Lower lobe of right lung (tissue), 2 donors: ENCODE measurements around the gene ACAP1. TPM values are rescaled to one million over a fixed set of nuclear protein-coding genes. Genes with fewer than 3 reads are reported as not detected.
A peak's percentile ranks its signal among the peaks of the same experiment; 100 is the strongest.
"Not testable (repeated sequence)": the region's sequence is repeated elsewhere in the genome, so short reads cannot be mapped to it uniquely, and the experiment has no call there.

ENCODE experiments used
- ATAC-seq, 2 donors: fragments of 200-7000 bp; cut with Tn5 transposase; one replicate each; pipeline ENCODE4 v1.9.1; 2020 to 2022; ENCODE audit warnings: mild to moderate bottlenecking in 2 of 2, moderate library complexity in 2 of 2
- DNase-seq: peaks from one replicate; pipeline ENCODE4 v3.0.0-alpha.2; 2020
- H3K27ac ChIP-seq: fragments of 200-600 bp; one replicate; pipeline ENCODE4 v1.8.0; 2022
- H3K27me3 ChIP-seq: fragments of 200-600 bp; one replicate; pipeline ENCODE4 v1.8.0; 2022; ENCODE audit warnings: low read depth
- H3K36me3 ChIP-seq: fragments of 200-600 bp; one replicate; pipeline ENCODE4 v1.8.0; 2022; ENCODE audit warnings: mild to moderate bottlenecking
- H3K4me1 ChIP-seq: fragments of 200-600 bp; one replicate; pipeline ENCODE4 v1.8.0; 2022
- H3K4me3 ChIP-seq: fragments of 200-600 bp; one replicate; pipeline ENCODE4 v1.8.0; 2022; ENCODE audit warnings: mild to moderate bottlenecking
- H3K9me3 ChIP-seq: fragments of 200-600 bp; one replicate; pipeline ENCODE4 v1.8.0; 2022
- intact Hi-C: fragments of 100-400 bp; cut with DNase I; formaldehyde crosslinking; loops from one replicate; pipeline ENCODE4 v1.11.0; 2022
- total RNA-seq: library from RNA; stranded (reverse); fragmentation: NEBNext Ultra II Directional; extraction: Animal tissue kit (Norgen Biotek cat#: 25700); gene quantifications from one replicate; pipeline ENCODE4 v1.2.1, GENCODE V29; 2021
- TF ChIP-seq, protein P1 (sequence below): fragments of 200-600 bp; IDR thresholded peaks from one replicate; pipeline ENCODE4 v1.8.0; 2022; ENCODE audit warnings: antibody characterized with exemption, mild to moderate bottlenecking
- donor health status: DM: no; HTN: yes; CAD: no; lungs with severe emphysema.

Gene ACAP1
- total RNA-seq, 1 donor from 2014 or later, result 26.5 TPM

DNA sequence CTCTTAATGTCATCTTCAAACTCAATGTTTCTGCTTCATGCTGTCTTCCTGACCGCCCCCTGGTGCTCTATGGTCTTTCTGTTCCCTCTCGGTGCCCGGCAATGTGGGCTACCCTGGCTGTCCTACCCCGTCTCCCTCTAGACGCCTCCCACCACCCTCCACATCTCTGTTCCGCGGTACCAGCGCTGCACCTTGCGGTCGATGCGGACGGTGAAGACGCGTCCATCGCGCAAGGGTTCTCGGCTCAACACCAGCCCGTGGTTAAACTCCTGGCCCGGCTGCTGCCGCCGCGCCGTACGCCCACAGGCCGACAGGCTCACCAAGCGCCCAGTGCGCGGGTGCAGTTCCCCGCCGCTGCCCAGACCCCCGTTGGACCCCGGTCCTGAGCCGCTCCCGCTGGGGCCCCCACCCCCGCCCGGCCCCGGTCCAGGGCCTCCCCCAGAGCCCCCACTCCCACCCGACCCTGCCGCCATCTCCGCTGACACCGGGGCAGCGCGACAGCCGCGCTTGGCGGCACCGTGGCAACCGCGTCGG is 7.4 kb upstream of the ACAP1 start, which contains the start of gene NEURL4:
Gene NEURL4, minus strand, starts transcription at position 496 of the 534 bp plus-strand sequence. Its CDS starts 23 bp downstream, at position 473.
- H3K4me1 ChIP-seq, result peaks cover 22% of the 10 kb centered on the region
- peaks cover 29% of the 10 kb centered on the region for H3K36me3 ChIP-seq
- ATAC-seq (peak; percentile 6 to 38), DNase-seq (peak; percentile 64)
- intact Hi-C loops, result no loop called here
- H3K27me3 ChIP-seq, result no peaks in the 10 kb centered on the region
- peak within 1 kb of the TSS; percentile 90 for H3K4me3 ChIP-seq
- peak within 1 kb of the TSS; percentile 89 for H3K27ac ChIP-seq
- no peaks in the 10 kb centered on the region for H3K9me3 ChIP-seq
- TF ChIP-seq, protein P1, sequence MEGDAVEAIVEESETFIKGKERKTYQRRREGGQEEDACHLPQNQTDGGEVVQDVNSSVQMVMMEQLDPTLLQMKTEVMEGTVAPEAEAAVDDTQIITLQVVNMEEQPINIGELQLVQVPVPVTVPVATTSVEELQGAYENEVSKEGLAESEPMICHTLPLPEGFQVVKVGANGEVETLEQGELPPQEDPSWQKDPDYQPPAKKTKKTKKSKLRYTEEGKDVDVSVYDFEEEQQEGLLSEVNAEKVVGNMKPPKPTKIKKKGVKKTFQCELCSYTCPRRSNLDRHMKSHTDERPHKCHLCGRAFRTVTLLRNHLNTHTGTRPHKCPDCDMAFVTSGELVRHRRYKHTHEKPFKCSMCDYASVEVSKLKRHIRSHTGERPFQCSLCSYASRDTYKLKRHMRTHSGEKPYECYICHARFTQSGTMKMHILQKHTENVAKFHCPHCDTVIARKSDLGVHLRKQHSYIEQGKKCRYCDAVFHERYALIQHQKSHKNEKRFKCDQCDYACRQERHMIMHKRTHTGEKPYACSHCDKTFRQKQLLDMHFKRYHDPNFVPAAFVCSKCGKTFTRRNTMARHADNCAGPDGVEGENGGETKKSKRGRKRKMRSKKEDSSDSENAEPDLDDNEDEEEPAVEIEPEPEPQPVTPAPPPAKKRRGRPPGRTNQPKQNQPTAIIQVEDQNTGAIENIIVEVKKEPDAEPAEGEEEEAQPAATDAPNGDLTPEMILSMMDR, result no peak

DNA sequence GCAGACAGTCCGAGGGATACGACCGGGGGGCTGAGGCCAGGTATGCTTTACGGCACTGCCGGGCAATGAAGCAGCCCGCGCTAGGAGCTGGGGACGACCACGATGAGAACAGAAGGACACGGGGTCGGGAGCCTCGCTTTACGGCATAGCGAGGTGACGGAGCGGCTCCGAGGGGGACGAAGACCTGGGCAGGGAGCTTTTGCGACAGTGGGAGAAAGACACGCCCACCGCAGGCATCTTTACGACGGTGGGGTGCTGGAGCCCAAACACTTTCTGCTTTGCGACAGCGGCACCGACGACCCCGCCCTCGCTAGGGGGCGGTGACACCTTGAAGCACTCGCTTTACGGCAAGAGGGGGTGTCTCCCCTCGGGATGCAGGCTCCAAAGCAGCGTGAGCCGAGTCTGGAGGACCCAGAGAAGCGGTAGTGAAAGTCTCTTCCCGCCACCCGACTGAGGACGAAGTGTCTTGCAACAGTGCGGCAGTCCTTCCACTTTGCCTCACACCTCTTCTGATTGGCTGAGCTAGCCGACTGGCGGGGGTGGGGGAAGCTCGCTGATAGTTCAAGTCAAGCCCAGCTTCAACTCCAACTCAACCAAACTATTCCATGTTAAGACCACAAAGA is 6.8 kb upstream of the ACAP1 start:
- intact Hi-C loops, result no loop called here
- TF ChIP-seq, protein P1, result no peak
- ATAC-seq (peak; percentile 92 to 96), DNase-seq (peak; percentile 99)
- H3K9me3 ChIP-seq, result no peaks in the 10 kb centered on the region
- peak overlapping the region; percentile 90 for H3K4me3 ChIP-seq
- H3K27ac ChIP-seq, result peak overlapping the region; percentile 89
- H3K4me1 ChIP-seq, result peaks cover 22% of the 10 kb centered on the region
- H3K36me3 ChIP-seq, result peaks cover 23% of the 10 kb centered on the region
- H3K27me3 ChIP-seq, result no peaks in the 10 kb centered on the region

DNA sequence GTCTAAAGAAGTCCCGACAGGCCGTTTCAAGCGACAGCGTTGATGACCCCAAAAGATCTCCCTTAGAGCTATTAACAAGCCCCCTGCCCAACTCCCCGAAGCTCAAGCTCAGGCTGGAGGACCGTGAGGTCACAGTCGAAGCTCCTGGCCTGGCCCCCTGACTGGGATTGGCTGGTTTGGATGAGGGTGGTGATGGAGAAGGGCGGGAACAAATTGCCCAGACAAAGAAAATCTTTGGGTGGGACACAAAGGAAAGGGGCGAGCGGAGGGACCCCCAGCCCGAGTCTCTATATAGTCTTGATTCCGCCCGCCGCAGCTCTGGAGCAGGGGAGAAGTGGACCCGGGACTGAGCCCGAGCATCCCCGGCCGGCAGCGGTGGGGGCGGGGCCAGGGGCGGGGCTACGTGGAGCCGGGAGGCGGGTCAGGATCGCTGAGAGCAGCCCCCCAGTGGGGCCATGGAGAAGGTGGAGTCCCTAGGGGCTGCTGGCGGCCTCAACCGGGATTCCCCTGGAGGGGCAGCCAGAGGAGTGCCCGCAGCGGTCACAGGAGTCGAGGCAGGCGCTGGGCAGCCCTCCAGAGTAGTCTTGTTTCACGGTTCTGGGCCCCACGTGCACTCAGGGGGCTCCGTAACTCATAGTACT is 6.2 kb upstream of the ACAP1 start:
- H3K4me1 ChIP-seq, result peaks cover 22% of the 10 kb centered on the region
- TF ChIP-seq, protein P1, result no peak
- DNase-seq (peak; percentile 83), ATAC-seq (peak; percentile 67 to 80)
- peak overlapping the region; percentile 90 for H3K4me3 ChIP-seq
- H3K9me3 ChIP-seq, result no peaks in the 10 kb centered on the region
- H3K27ac ChIP-seq, result peak overlapping the region; percentile 89
- intact Hi-C loops, result no loop called here
- peaks cover 17% of the 10 kb centered on the region for H3K36me3 ChIP-seq
- no peaks in the 10 kb centered on the region for H3K27me3 ChIP-seq

DNA sequence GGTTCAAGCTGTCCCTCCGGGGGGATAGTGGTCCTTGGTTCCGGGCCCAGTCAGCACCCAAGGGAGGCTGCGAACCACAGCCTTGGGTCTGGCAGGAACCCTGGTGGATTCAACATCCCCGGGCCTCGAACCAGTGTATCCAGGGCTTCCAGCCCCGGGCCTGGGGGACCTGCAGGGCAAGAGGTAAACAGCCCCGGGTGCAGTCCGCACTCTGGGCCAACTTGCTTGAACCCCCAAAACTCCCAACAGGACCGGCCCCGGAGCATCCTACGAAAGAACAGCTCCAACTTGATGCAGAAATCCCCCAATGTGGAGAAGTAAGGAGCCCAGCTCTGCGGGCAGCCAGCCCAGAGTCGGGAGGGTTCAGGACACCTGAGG is 5.7 kb upstream of the ACAP1 start:
- Histone ChIP-seq H3K27me3 (no peaks in the 10 kb centered on the region), H3K27ac (peak overlapping the region; percentile 89), H3K9me3 (no peaks in the 10 kb centered on the region), H3K4me3 (peak overlapping the region; percentile 90), H3K36me3 (peaks cover 12% of the 10 kb centered on the region), H3K4me1 (peaks cover 22% of the 10 kb centered on the region)
- DNase-seq, result no peak
- TF ChIP-seq, protein P1, result no peak
- intact Hi-C loops, result no loop called here
- ATAC-seq, result no peak

DNA sequence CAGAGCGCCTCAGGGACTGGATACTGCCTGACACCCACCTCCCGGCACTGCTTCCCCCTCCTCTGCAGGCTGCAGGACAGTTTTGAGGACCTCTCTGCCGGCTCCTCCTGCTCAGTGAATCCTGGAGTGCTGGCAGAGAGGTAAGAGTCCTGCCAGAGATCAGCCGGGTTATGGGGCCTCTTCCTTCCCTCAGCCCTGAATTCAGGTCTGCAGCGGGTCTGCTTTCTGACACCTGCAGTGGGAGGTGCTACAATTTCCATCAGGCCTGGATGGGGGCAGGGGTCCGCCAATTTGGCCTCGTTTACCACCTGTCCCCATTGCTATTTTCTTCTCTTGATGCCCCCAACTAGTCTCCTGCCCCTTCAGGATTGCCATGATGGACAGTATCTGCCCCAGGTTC is 4.2 kb upstream of the ACAP1 start:
- peaks cover 22% of the 10 kb centered on the region for H3K4me1 ChIP-seq
- peaks cover 12% of the 10 kb centered on the region for H3K27me3 ChIP-seq
- intact Hi-C loops, result no loop called here
- ATAC-seq, result no peak
- TF ChIP-seq, protein P1, result no peak
- no peak overlapping the region for H3K27ac ChIP-seq
- no peaks in the 10 kb centered on the region for H3K36me3 ChIP-seq
- no peak overlapping the region for H3K4me3 ChIP-seq
- no peaks in the 10 kb centered on the region for H3K9me3 ChIP-seq
- no peak for DNase-seq

DNA sequence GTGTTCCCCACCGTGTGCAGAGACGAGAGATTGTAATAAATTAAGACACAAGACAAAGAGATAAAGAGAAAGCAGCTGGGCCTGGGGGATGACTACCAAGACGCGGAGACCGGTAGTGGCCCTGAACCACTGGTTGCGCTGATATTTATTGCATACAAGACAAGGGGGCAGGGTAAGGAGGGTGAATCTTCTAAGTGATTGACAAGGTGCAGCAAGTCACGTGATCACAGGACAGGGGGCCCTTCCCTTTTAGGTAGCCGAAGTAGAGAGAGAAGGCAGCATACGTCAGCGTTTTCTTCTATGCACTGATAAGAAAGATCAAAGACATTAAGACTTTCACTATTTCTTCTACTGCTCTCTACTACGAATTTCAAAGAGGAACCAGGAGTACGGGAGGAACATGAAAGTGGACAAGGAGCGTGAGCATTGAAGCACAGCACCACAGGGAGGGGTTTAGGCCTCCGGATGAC is 3.7 kb upstream of the ACAP1 start:
- Histone ChIP-seq H3K27me3 (peaks cover 12% of the 10 kb centered on the region), H3K4me1 (peaks cover 21% of the 10 kb centered on the region)
- ATAC-seq, DNase-seq, H3K9me3 ChIP-seq, H3K4me3 ChIP-seq, H3K27ac ChIP-seq, H3K36me3 ChIP-seq, intact Hi-C loops: not testable (repeated sequence)
